OCI-LY1 (cell line): ENCODE data around the gene CD2AP.
A peak's percentile ranks its signal among the peaks of the same experiment; 100 is the strongest.

ENCODE experiments used
- H2AFZ ChIP-seq: fragments of 200-600 bp; sonication (generic), shearing (Covaris generic); 2 replicates; pipeline ENCODE4 v1.6.0; 2014; ENCODE audit warnings: antibody characterized with exemption, mild to moderate bottlenecking, low read length
- H3F3A ChIP-seq: fragments of 200-600 bp; sonication (generic), shearing (Covaris generic); 2 replicates; pipeline ENCODE4 v1.6.0; 2014; ENCODE audit warnings: mild to moderate bottlenecking, antibody characterized with exemption, low read length, moderate library complexity; ENCODE audit not compliant: insufficient read depth
- H3K27ac ChIP-seq: fragments of 200-600 bp; sonication (generic); 2 replicates; pipeline ENCODE4 v1.5.1; 2014; ENCODE audit warnings: low read length, mixed run types, mild to moderate bottlenecking, low read depth; ENCODE audit not compliant: poor library complexity, severe bottlenecking
- H3K27me3 ChIP-seq: fragments of 200-600 bp; sonication (generic); 2 replicates; pipeline ENCODE4 v1.6.0; 2014; ENCODE audit warnings: antibody characterized with exemption, mild to moderate bottlenecking, low read length, moderate library complexity; ENCODE audit not compliant: insufficient read depth
- H3K36me3 ChIP-seq: fragments of 200-600 bp; sonication (generic); 2 replicates; pipeline ENCODE4 v1.6.1; 2014; ENCODE audit warnings: mild to moderate bottlenecking, antibody characterized with exemption, low read length, moderate library complexity, mixed read lengths; ENCODE audit not compliant: insufficient read depth
- H3K4me1 ChIP-seq: fragments of 200-600 bp; sonication (generic); 2 replicates; pipeline ENCODE4 v1.5.1; 2014; ENCODE audit warnings: mild to moderate bottlenecking, low read length, moderate library complexity; ENCODE audit not compliant: insufficient read depth, severe bottlenecking
- H3K4me2 ChIP-seq: fragments of 200-600 bp; sonication (generic), shearing (Covaris generic); 2 replicates; pipeline ENCODE4 v1.6.1; 2014; ENCODE audit warnings: low read length
- H3K4me3 ChIP-seq: fragments of 200-600 bp; sonication (generic); 2 replicates; pipeline ENCODE4 v1.5.1; 2014; ENCODE audit warnings: low read length, low read depth, mild to moderate bottlenecking, mixed read lengths; ENCODE audit not compliant: poor library complexity, severe bottlenecking
- H3K79me2 ChIP-seq: fragments of 200-600 bp; shearing (Covaris generic); 2 replicates; pipeline ENCODE4 v1.6.1; 2016; ENCODE audit warnings: mixed run types, low read length, mixed read lengths; ENCODE audit not compliant: insufficient read depth
- H3K9ac ChIP-seq: fragments of 200-600 bp; sonication (generic), shearing (Covaris generic); 2 replicates; pipeline ENCODE4 v1.6.1; 2014; ENCODE audit warnings: mild to moderate bottlenecking, low read length, mixed read lengths
- H3K9me2 ChIP-seq: fragments of 200-600 bp; sonication (generic), shearing (Covaris generic); 2 replicates; pipeline ENCODE4 v1.6.1; 2014; ENCODE audit warnings: low read depth, mild to moderate bottlenecking, low read length, mixed read lengths
- H3K9me3 ChIP-seq: fragments of 200-600 bp; shearing (Covaris generic); 2 replicates; pipeline ENCODE4 v1.6.1; 2014; ENCODE audit warnings: low read length, mixed read lengths
- H4K20me1 ChIP-seq: fragments of 200-600 bp; sonication (generic), shearing (Covaris generic); 2 replicates; pipeline ENCODE4 v1.6.0; 2016; ENCODE audit warnings: mild to moderate bottlenecking, low read length; ENCODE audit not compliant: insufficient read depth
- EZH2 ChIP-seq: fragments of 200-600 bp; sonication (generic), shearing (Covaris generic); IDR thresholded peaks from 2 replicates; pipeline ENCODE4 v1.8.0; 2017; ENCODE audit warnings: borderline replicate concordance, mixed run types, mild to moderate bottlenecking, antibody characterized with exemption, low read length, moderate library complexity, mixed read lengths
- TF ChIP-seq, protein P1 (sequence below): fragments of 200-600 bp; sonication (generic), shearing (Covaris generic); IDR thresholded peaks from 2 replicates; pipeline ENCODE4 v1.5.1; 2017; ENCODE audit warnings: mild to moderate bottlenecking, antibody characterized with exemption, low read length, moderate library complexity, mixed read lengths

CD2AP gene, protein sequence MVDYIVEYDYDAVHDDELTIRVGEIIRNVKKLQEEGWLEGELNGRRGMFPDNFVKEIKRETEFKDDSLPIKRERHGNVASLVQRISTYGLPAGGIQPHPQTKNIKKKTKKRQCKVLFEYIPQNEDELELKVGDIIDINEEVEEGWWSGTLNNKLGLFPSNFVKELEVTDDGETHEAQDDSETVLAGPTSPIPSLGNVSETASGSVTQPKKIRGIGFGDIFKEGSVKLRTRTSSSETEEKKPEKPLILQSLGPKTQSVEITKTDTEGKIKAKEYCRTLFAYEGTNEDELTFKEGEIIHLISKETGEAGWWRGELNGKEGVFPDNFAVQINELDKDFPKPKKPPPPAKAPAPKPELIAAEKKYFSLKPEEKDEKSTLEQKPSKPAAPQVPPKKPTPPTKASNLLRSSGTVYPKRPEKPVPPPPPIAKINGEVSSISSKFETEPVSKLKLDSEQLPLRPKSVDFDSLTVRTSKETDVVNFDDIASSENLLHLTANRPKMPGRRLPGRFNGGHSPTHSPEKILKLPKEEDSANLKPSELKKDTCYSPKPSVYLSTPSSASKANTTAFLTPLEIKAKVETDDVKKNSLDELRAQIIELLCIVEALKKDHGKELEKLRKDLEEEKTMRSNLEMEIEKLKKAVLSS

DNA sequence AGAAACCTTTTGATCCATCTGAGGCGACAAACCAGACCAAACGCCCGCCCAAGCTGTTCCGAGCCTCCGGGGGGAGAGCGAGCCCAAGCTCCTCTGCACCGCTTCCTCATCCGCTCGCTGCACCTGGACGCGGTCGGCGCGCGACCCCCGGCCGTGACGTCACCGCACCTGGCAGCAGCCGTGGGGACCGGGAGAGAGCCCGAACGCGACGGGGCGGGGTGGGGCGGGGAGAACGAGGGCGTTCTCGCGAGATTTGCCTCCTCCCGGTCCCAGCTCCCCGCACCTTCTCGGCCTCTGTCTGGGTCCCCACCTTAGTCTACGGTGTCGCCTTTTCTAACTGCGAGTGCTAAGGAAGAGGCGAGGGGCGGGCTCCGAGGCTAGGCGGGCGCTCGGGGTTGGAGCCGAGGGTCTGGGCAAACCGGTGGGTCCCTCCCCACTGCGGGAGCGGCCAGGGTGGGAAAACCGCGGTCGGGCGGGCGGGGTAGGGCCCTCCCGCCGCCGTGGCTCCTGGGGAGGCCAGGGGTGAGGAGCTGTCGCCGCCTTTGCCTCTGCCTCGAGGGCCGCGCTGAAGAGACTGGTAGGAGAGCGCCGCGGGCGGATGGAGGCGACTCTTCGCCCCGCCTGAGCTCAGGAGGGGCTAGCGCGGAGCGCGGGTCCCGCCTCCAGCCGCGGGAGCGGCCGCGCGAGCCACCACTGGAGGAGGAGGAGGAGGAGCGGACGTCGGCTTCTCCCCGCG lies at the start of gene CD2AP:
Gene CD2AP, plus strand, starts transcription at position 293 of the 736 bp plus-strand sequence. CDS start 456 bp downstream, outside the sequence.
- Histone ChIP-seq H3F3A (no peaks in the 10 kb centered on the region), H2AFZ (peak within 1 kb of the TSS; percentile 44; the same call in 1 of the 2 replicates), H3K4me1 (peaks cover 48% of the 10 kb centered on the region)

DNA sequence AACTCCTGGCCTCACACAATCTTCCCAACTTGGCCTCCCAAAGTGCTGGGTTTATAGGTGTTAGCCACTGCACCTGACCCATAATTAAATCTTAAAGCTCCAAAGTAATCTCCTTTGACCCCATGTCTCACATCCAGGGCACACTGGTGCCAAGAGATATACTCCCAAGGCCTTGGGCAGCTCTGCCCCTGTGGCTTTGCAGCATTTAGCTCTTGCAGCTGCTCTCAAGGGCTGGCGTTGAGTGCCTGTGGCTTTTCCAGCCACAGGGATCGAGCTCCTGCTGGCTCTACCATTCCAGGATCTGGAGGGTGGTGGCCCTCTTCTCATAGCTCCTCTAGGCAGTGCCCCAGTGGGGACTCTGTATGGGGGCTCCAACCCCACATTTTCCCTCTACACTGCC lies 49.3 kb upstream of the CD2AP start:
- Histone ChIP-seq H3F3A (no peaks in the 10 kb centered on the region), H2AFZ (no peak overlapping the region), H3K9me3 (0 out of 2 replicates have a peak, but pooled peaks cover 3% of the 10 kb centered on the region), H3K9ac (no peak overlapping the region), H3K27ac (no peak overlapping the region), H3K79me2 (no peaks in the 10 kb centered on the region), H3K4me3 (no peak overlapping the region), H3K4me1 (no peaks in the 10 kb centered on the region), H4K20me1 (no peaks in the 10 kb centered on the region), H3K27me3 (no peaks in the 10 kb centered on the region), H3K4me2 (no peak overlapping the region), H3K9me2 (no peaks in the 10 kb centered on the region), H3K36me3 (no peaks in the 10 kb centered on the region)
- TF ChIP-seq, protein P1, sequence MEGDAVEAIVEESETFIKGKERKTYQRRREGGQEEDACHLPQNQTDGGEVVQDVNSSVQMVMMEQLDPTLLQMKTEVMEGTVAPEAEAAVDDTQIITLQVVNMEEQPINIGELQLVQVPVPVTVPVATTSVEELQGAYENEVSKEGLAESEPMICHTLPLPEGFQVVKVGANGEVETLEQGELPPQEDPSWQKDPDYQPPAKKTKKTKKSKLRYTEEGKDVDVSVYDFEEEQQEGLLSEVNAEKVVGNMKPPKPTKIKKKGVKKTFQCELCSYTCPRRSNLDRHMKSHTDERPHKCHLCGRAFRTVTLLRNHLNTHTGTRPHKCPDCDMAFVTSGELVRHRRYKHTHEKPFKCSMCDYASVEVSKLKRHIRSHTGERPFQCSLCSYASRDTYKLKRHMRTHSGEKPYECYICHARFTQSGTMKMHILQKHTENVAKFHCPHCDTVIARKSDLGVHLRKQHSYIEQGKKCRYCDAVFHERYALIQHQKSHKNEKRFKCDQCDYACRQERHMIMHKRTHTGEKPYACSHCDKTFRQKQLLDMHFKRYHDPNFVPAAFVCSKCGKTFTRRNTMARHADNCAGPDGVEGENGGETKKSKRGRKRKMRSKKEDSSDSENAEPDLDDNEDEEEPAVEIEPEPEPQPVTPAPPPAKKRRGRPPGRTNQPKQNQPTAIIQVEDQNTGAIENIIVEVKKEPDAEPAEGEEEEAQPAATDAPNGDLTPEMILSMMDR: no peak
- no peak for TF ChIP-seq EZH2

More for the DNA sequence above, at the start of gene CD2AP:
- Histone ChIP-seq H3K9me2 (no peaks in the 10 kb centered on the region), H3K9ac (peak within 1 kb of the TSS; percentile 97), H3K36me3 (no peaks in the 10 kb centered on the region), H4K20me1 (no peaks in the 10 kb centered on the region), H3K27ac (peak within 1 kb of the TSS; percentile 90), H3K4me2 (peak within 1 kb of the TSS; percentile 87), H3K79me2 (peaks cover 44% of the 10 kb centered on the region), H3K4me3 (peak within 1 kb of the TSS; percentile 96), H3K9me3 (no peaks in the 10 kb centered on the region), H3K27me3 (no peaks in the 10 kb centered on the region)
- TF ChIP-seq, protein P1: no peak
- TF ChIP-seq EZH2: no peak

DNA sequence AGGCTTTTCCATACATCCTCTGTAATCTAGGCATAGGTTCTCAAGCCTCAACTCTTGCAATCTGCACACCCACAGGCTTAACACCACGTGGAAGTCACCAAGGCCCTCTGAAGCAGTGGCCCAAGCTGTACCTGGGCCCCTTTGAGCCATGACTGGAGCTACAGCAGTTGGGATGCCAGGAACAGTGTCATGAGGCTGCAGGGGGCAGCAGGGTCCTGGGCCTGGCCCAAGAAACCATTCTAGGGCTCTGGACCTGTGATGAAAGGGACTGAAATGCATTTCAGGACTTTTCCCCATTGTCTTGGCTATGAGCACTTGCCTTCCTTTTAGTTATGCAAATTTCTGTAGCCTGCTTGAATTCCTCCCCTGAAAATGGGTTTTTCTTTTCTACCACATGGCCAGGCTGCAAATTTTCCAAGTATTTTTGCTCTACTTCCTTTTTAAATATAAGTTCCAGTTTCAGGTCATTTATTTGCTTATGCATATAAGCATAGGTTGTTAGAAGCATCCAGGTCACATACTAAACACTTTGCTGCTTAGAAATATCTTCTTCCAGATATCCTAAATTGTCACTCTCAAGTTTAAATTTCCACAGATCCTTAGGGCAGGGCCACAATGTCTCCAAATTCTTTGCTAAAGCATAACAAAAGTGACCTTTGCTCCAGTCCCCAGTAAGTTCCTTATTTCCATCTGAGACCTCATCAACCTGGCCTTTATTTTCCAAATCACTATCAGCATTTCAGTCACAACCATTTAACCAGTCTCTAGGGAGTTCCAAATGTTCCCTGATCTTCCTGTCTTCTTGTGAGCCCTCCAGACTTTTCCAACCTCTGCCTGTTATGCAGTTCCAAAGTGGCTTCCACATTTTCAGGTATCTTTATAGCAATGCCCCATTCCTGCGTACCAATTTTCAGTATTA lies 48.6 kb upstream of the CD2AP start:
- Histone ChIP-seq H3K4me1 (no peaks in the 10 kb centered on the region), H3K4me3 (no peak overlapping the region), H3K4me2 (no peak overlapping the region), H3K9me2 (no peaks in the 10 kb centered on the region), H3K9me3 (0 out of 2 replicates have a peak, but pooled peaks cover 3% of the 10 kb centered on the region), H4K20me1 (no peaks in the 10 kb centered on the region), H3K9ac (no peak overlapping the region), H3K79me2 (no peaks in the 10 kb centered on the region), H3K27me3 (no peaks in the 10 kb centered on the region), H3K36me3 (no peaks in the 10 kb centered on the region), H3K27ac (no peak overlapping the region), H2AFZ (no peak overlapping the region), H3F3A (no peaks in the 10 kb centered on the region)
- no peak for TF ChIP-seq EZH2
- TF ChIP-seq, protein P1: no peak
